ENCODE data around the gene ANKRD35.

ANKRD35 gene

GRCh38 chr1:145906954-145907753 lies 21.5 kb upstream of the ANKRD35 start:
- H3K27ac ChIP-seq: peak overlapping the region; percentile 45 to 66
- TF ChIP-seq, protein P1, sequence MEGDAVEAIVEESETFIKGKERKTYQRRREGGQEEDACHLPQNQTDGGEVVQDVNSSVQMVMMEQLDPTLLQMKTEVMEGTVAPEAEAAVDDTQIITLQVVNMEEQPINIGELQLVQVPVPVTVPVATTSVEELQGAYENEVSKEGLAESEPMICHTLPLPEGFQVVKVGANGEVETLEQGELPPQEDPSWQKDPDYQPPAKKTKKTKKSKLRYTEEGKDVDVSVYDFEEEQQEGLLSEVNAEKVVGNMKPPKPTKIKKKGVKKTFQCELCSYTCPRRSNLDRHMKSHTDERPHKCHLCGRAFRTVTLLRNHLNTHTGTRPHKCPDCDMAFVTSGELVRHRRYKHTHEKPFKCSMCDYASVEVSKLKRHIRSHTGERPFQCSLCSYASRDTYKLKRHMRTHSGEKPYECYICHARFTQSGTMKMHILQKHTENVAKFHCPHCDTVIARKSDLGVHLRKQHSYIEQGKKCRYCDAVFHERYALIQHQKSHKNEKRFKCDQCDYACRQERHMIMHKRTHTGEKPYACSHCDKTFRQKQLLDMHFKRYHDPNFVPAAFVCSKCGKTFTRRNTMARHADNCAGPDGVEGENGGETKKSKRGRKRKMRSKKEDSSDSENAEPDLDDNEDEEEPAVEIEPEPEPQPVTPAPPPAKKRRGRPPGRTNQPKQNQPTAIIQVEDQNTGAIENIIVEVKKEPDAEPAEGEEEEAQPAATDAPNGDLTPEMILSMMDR (IDR thresholded peaks at IDR 0.05): no peak

DNA sequence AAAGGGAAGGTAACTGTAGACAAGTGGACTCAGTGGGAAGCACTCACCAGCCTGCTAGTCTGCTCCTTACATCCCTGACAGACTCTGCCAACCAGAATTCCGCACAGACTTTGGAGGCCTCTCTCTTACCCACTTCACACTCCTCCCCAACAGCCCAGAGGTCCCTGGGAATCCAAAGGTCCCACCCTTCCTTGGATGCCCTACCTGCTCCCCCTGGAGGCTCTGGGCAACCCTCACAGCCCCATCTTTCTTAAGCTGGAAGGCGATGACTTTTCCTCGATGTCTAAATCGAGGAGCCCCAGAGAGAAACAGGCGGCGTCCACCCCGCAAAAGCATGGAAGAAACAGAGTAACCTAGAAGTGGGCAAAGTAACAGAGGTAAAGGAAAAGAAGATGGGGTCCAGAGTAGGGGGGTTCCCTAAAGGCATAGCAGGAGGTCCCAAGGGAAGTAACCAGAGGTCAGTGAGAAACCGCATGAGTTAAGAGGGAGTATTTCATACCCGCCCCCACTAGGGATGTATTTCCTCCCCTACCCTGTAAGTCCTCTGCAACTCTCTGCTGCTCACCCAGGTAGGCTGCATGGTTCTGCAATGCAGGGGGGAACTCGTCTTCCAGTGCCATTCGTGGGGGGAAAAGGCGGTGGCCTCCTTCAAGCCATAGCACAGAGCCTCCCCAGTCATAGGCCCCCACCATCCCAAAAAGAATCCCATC lies 15.8 kb upstream of the ANKRD35 start:
- no peak for DNase-seq (ENCODE audit: low spot score)
- Histone ChIP-seq H3K27ac (no peak overlapping the region), H3K4me3 (no peak overlapping the region)
- TF ChIP-seq, protein P1 (IDR thresholded peaks at IDR 0.05): no peak

More at GRCh38 chr1:145906954-145907753, 21.5 kb upstream of the ANKRD35 start:
- DNase-seq (ENCODE audit: low spot score): peak; percentile 71
- no peak overlapping the region for H3K4me3 ChIP-seq

- DNase-seq (ENCODE audit: low spot score): peak; percentile 33
- Histone ChIP-seq H3K4me3 (no peak overlapping the region), H3K27ac (no peak overlapping the region)
Observed at GRCh38 chr1:145898756-145899155, 13.1 kb upstream of the ANKRD35 start.

GRCh38 chr1:145897969-145898368 lies 12.3 kb upstream of the ANKRD35 start:
- no peak overlapping the region for H3K27ac ChIP-seq
- H3K4me3 ChIP-seq: no peak overlapping the region
- TF ChIP-seq, protein P1 (IDR thresholded peaks at IDR 0.05): no peak
- DNase-seq (ENCODE audit: low spot score): no peak

More at GRCh38 chr1:145898756-145899155, 13.1 kb upstream of the ANKRD35 start:
- TF ChIP-seq, protein P1 (IDR thresholded peaks at IDR 0.05): no peak

DNA sequence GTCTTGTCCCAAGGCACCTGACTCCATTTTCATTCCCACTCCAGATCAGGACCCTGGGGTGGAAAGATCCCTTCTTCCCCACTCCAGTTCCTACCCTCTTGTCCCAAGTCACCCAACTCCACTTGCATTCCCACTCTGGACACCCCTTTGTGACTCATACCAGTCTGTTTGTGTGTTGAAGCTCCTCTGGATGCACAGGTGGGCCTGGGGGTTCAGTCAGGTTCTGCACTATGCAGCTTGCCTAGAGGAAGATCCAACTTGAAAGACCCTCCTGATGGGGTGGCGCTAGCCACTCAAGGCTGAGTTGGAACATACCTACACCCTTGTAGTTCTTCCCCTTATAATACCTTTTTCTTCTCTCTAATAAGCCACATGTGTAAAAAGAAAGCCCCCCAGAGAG lies 9.8 kb upstream of the ANKRD35 start:
- no peak for DNase-seq (ENCODE audit: low spot score)

DNA sequence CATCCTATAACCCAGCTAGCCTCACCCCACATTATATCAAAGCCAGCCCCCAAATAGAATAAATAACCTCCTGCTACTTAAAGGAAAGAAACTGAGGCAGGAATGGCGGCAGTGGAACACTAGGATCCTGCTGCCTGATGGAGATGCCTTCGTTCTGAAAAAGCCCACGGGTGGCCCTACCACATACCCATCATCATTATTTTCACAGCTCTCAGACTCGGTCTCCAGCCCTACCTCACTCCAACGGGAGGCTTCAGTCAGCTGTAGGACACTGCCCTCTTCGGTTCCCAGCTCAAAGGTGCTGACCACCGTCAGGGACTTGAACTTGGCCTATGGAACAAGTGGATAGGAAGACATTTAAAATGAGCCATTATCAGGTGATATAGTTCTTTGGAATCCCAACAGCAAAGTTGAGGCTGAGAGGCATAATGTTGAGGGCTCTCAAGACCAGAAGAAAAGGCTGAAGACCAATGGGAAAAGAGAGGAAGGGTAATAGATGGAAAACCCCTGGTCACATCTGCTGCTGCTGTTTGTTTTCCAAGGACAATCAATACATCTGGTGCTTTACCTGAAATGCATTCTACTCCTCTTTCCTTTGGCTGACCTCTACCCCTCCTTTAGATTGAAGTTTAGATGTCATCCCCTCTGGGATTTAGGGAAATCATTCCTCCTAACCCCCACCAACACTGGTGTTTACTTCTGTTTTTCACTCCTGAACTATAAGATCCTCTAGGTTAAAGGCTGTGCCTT lies 7.8 kb upstream of the ANKRD35 start:
- H3K4me3 ChIP-seq: no peak overlapping the region
- H3K27ac ChIP-seq: peak overlapping the region; percentile 91 to 95
- DNase-seq (ENCODE audit: low spot score): no peak
- TF ChIP-seq, protein P1 (IDR thresholded peaks at IDR 0.05): no peak

More for the DNA sequence above, 9.8 kb upstream of the ANKRD35 start:
- Histone ChIP-seq H3K4me3 (no peak overlapping the region), H3K27ac (no peak overlapping the region)
- TF ChIP-seq, protein P1 (IDR thresholded peaks at IDR 0.05): no peak
